Measurements from ENCODE around the gene PARP9. TPM values are rescaled to one million over a fixed set of nuclear protein-coding genes. Genes with fewer than 3 reads are reported as not detected.

The PARP9 gene
- total RNA-seq, 1 experiment from 2014 or later = 21.3 TPM

GRCh38 chr3:122488262-122488973, 75.7 kb downstream of the PARP9 start:
- DNase-seq (ENCODE audit: low read depth) = no peak

- peak; percentile 43 for DNase-seq (ENCODE audit: low read depth)
These were observed 79.1 kb downstream of the PARP9 start for GRCh38 chr3:122484985-122485384.

GRCh38 chr3:122481390-122481789, 82.7 kb downstream of the PARP9 start:
- no peak for DNase-seq (ENCODE audit: low read depth)

Other genes starting within 250 kb of the PARP9 start
- 0.46 TPM in 1 of 2 replicates, not detected in the other for gene CSTA, start 239.1 kb downstream of the PARP9 start, total RNA-seq (2014; rRNA removed)
- 37.6 and 37.8 TPM in 2 replicates for gene MIX23, start 181.1 kb downstream of the PARP9 start, total RNA-seq (2014; rRNA removed)
- gene FAM162A, start 180.1 kb downstream of the PARP9 start, total RNA-seq (2014; rRNA removed) = 27.6 and 32.3 TPM in 2 replicates
- gene WDR5B, start 148.2 kb downstream of the PARP9 start, total RNA-seq (2014; rRNA removed) = 4.7 and 6.0 TPM in 2 replicates
- gene KPNA1, start 49.4 kb downstream of the PARP9 start, total RNA-seq (2014; rRNA removed) = 28.0 and 34.6 TPM in 2 replicates
- 13.2 and 24.9 TPM in 2 replicates for gene DTX3L, start within 50 bp of the PARP9 start, total RNA-seq (2014; rRNA removed)
- not detected in 2 replicates for gene PARP15, start 13.3 kb upstream of the PARP9 start, total RNA-seq (2014; rRNA removed)
- 3.7 and 10.9 TPM in 2 replicates for gene PARP14, start 116.5 kb upstream of the PARP9 start, total RNA-seq (2014; rRNA removed)
- 6.1 and 7.1 TPM in 2 replicates for gene HSPBAP1, start 229.5 kb upstream of the PARP9 start, total RNA-seq (2014; rRNA removed)
- gene SLC49A4, start 230.8 kb upstream of the PARP9 start, total RNA-seq (2014; rRNA removed) = 20.8 and 24.2 TPM in 2 replicates

All from LHCN-M2 (cell line).